Measurements from ENCODE around the gene ATXN10. TPM values are rescaled to one million over a fixed set of nuclear protein-coding genes. Genes with fewer than 3 reads are reported as not detected.

ATXN10 gene
- polyA plus RNA-seq, 2 donors = 23.1 to 82.7 TPM

- Histone ChIP-seq H3K27me3 (ENCODE audit: control insufficient read depth in 1 of 2, insufficient read depth in 2 of 2, low read length in 2 of 2) (no peaks in the 10 kb centered on the region), H3K9me3 (ENCODE audit: control insufficient read depth in 2 of 2, insufficient read depth in 1 of 2, low read depth in 1 of 2, low read length in 1 of 2) (no peaks in the 10 kb centered on the region), H3K36me3 (ENCODE audit: control insufficient read depth in 2 of 2, insufficient read depth in 2 of 2, low read length in 1 of 2) (peaks cover 2% of the 10 kb centered on the region in 2 donors), H3K4me1 (ENCODE audit: control insufficient read depth in 2 of 2, insufficient read depth in 2 of 2, low read length in 1 of 2) (peaks cover 0 to 5% of the 10 kb centered on the region in 2 donors), H3K27ac (ENCODE audit: low read depth in 2 of 2, low read length in 1 of 2) (peak overlapping the region; percentile 3 to 71), H3K4me3 (ENCODE audit: low read depth in 1 of 2, low read length in 2 of 2) (no peak overlapping the region)
- 55 to 69% methylated on average over 8 of the region's 8 CpGs for WGBS, 2 donors
Measured at GRCh38 chr22:45817745-45818423, 146.2 kb downstream of the ATXN10 start.

GRCh38 chr22:45818424-45819085, 146.9 kb downstream of the ATXN10 start:
- no peaks in the 10 kb centered on the region for H3K27me3 ChIP-seq (ENCODE audit: control insufficient read depth in 1 of 2, insufficient read depth in 2 of 2, low read length in 2 of 2)
- WGBS, 2 donors = 58 to 75% methylated on average over 14 of the region's 14 CpGs
- H3K4me3 ChIP-seq (ENCODE audit: low read depth in 1 of 2, low read length in 2 of 2) = no peak overlapping the region
- peaks cover 2% of the 10 kb centered on the region in 2 donors for H3K36me3 ChIP-seq (ENCODE audit: control insufficient read depth in 2 of 2, insufficient read depth in 2 of 2, low read length in 1 of 2)
- H3K4me1 ChIP-seq (ENCODE audit: control insufficient read depth in 2 of 2, insufficient read depth in 2 of 2, low read length in 1 of 2) = peaks cover 0 to 5% of the 10 kb centered on the region in 2 donors
- peak overlapping the region; percentile 70 to 71 for H3K27ac ChIP-seq (ENCODE audit: low read depth in 2 of 2, low read length in 1 of 2)
- H3K9me3 ChIP-seq (ENCODE audit: control insufficient read depth in 2 of 2, insufficient read depth in 1 of 2, low read depth in 1 of 2, low read length in 1 of 2) = no peaks in the 10 kb centered on the region

GRCh38 chr22:45819305-45819704, 147.7 kb downstream of the ATXN10 start:
- H3K36me3 ChIP-seq (ENCODE audit: control insufficient read depth in 2 of 2, insufficient read depth in 2 of 2, low read length in 1 of 2) = peaks cover 2 to 4% of the 10 kb centered on the region in 2 donors
- H3K4me3 ChIP-seq (ENCODE audit: low read depth in 1 of 2, low read length in 2 of 2) = no peak overlapping the region
- H3K27ac ChIP-seq (ENCODE audit: low read depth in 2 of 2, low read length in 1 of 2) = no peak overlapping the region
- H3K4me1 ChIP-seq (ENCODE audit: control insufficient read depth in 2 of 2, insufficient read depth in 2 of 2, low read length in 1 of 2) = peaks cover 0 to 5% of the 10 kb centered on the region in 2 donors
- no peaks in the 10 kb centered on the region for H3K9me3 ChIP-seq (ENCODE audit: control insufficient read depth in 2 of 2, insufficient read depth in 1 of 2, low read depth in 1 of 2, low read length in 1 of 2)
- no peaks in the 10 kb centered on the region for H3K27me3 ChIP-seq (ENCODE audit: control insufficient read depth in 1 of 2, insufficient read depth in 2 of 2, low read length in 2 of 2)
- 93% methylated on average over 5 of the region's 5 CpGs for WGBS, 2 donors

GRCh38 chr22:45823336-45823735, 151.7 kb downstream of the ATXN10 start:
- Histone ChIP-seq H3K27ac (ENCODE audit: low read depth in 2 of 2, low read length in 1 of 2) (no peak overlapping the region), H3K9me3 (ENCODE audit: control insufficient read depth in 2 of 2, insufficient read depth in 1 of 2, low read depth in 1 of 2, low read length in 1 of 2) (no peaks in the 10 kb centered on the region), H3K36me3 (ENCODE audit: control insufficient read depth in 2 of 2, insufficient read depth in 2 of 2, low read length in 1 of 2) (peaks cover 0 to 7% of the 10 kb centered on the region in 2 donors), H3K4me1 (ENCODE audit: control insufficient read depth in 2 of 2, insufficient read depth in 2 of 2, low read length in 1 of 2) (peaks cover 0 to 3% of the 10 kb centered on the region in 2 donors), H3K27me3 (ENCODE audit: control insufficient read depth in 1 of 2, insufficient read depth in 2 of 2, low read length in 2 of 2) (no peaks in the 10 kb centered on the region), H3K4me3 (ENCODE audit: low read depth in 1 of 2, low read length in 2 of 2) (no peak overlapping the region)
- 79 to 88% methylated on average over 6 of the region's 6 CpGs for WGBS, 2 donors

GRCh38 chr22:45826520-45826919, 154.9 kb downstream of the ATXN10 start:
- Histone ChIP-seq H3K4me1 (ENCODE audit: control insufficient read depth in 2 of 2, insufficient read depth in 2 of 2, low read length in 1 of 2) (no peaks in the 10 kb centered on the region), H3K27me3 (ENCODE audit: control insufficient read depth in 1 of 2, insufficient read depth in 2 of 2, low read length in 2 of 2) (no peaks in the 10 kb centered on the region), H3K27ac (ENCODE audit: low read depth in 2 of 2, low read length in 1 of 2) (no peak overlapping the region), H3K36me3 (ENCODE audit: control insufficient read depth in 2 of 2, insufficient read depth in 2 of 2, low read length in 1 of 2) (peaks cover 0 to 5% of the 10 kb centered on the region in 2 donors), H3K4me3 (ENCODE audit: low read depth in 1 of 2, low read length in 2 of 2) (no peak overlapping the region), H3K9me3 (ENCODE audit: control insufficient read depth in 2 of 2, insufficient read depth in 1 of 2, low read depth in 1 of 2, low read length in 1 of 2) (no peaks in the 10 kb centered on the region)
- WGBS, 2 donors = 51 to 66% methylated on average over 2 of the region's 2 CpGs

- no peak overlapping the region for H3K27ac ChIP-seq (ENCODE audit: low read depth in 2 of 2, low read length in 1 of 2)
- no peaks in the 10 kb centered on the region for H3K27me3 ChIP-seq (ENCODE audit: control insufficient read depth in 1 of 2, insufficient read depth in 2 of 2, low read length in 2 of 2)
- H3K4me3 ChIP-seq (ENCODE audit: low read depth in 1 of 2, low read length in 2 of 2) = no peak overlapping the region
- H3K4me1 ChIP-seq (ENCODE audit: control insufficient read depth in 2 of 2, insufficient read depth in 2 of 2, low read length in 1 of 2) = peaks cover 0 to 5% of the 10 kb centered on the region in 2 donors
- no peaks in the 10 kb centered on the region for H3K9me3 ChIP-seq (ENCODE audit: control insufficient read depth in 2 of 2, insufficient read depth in 1 of 2, low read depth in 1 of 2, low read length in 1 of 2)
- H3K36me3 ChIP-seq (ENCODE audit: control insufficient read depth in 2 of 2, insufficient read depth in 2 of 2, low read length in 1 of 2) = peaks cover 0 to 5% of the 10 kb centered on the region in 2 donors
- WGBS, 2 donors = 99 to 100% methylated on average over 1 of the region's 1 CpG
Measured at GRCh38 chr22:45828841-45829240, 157.2 kb downstream of the ATXN10 start.

GRCh38 chr22:45830531-45831245, 159.1 kb downstream of the ATXN10 start:
- H3K9me3 ChIP-seq (ENCODE audit: control insufficient read depth in 2 of 2, insufficient read depth in 1 of 2, low read depth in 1 of 2, low read length in 1 of 2) = no peaks in the 10 kb centered on the region
- H3K36me3 ChIP-seq (ENCODE audit: control insufficient read depth in 2 of 2, insufficient read depth in 2 of 2, low read length in 1 of 2) = peaks cover 0 to 3% of the 10 kb centered on the region in 2 donors
- no peak overlapping the region for H3K4me3 ChIP-seq (ENCODE audit: low read depth in 1 of 2, low read length in 2 of 2)
- H3K27ac ChIP-seq (ENCODE audit: low read depth in 2 of 2, low read length in 1 of 2) = no peak overlapping the region
- H3K27me3 ChIP-seq (ENCODE audit: control insufficient read depth in 1 of 2, insufficient read depth in 2 of 2, low read length in 2 of 2) = no peaks in the 10 kb centered on the region
- 76 to 82% methylated on average over 3 of the region's 3 CpGs for WGBS, 2 donors
- H3K4me1 ChIP-seq (ENCODE audit: control insufficient read depth in 2 of 2, insufficient read depth in 2 of 2, low read length in 1 of 2) = peaks cover 0 to 5% of the 10 kb centered on the region in 2 donors

GRCh38 chr22:45831394-45831793, 159.8 kb downstream of the ATXN10 start:
- 86 to 87% methylated on average over 2 of the region's 2 CpGs for WGBS, 2 donors
- peak overlapping the region in 1 of 2 donors; percentile 72 for H3K27ac ChIP-seq (ENCODE audit: low read depth in 2 of 2, low read length in 1 of 2)

GRCh38 chr22:45832180-45832579, 160.5 kb downstream of the ATXN10 start:
- no peaks in the 10 kb centered on the region for H3K27me3 ChIP-seq (ENCODE audit: control insufficient read depth in 1 of 2, insufficient read depth in 2 of 2, low read length in 2 of 2)
- H3K36me3 ChIP-seq (ENCODE audit: control insufficient read depth in 2 of 2, insufficient read depth in 2 of 2, low read length in 1 of 2) = peaks cover 0 to 3% of the 10 kb centered on the region in 2 donors
- 72 to 78% methylated on average over 2 of the region's 2 CpGs for WGBS, 2 donors
- peaks cover 0 to 5% of the 10 kb centered on the region in 2 donors for H3K4me1 ChIP-seq (ENCODE audit: control insufficient read depth in 2 of 2, insufficient read depth in 2 of 2, low read length in 1 of 2)
- H3K4me3 ChIP-seq (ENCODE audit: low read depth in 1 of 2, low read length in 2 of 2) = no peak overlapping the region
- H3K9me3 ChIP-seq (ENCODE audit: control insufficient read depth in 2 of 2, insufficient read depth in 1 of 2, low read depth in 1 of 2, low read length in 1 of 2) = no peaks in the 10 kb centered on the region
- peak overlapping the region; percentile 40 to 72 for H3K27ac ChIP-seq (ENCODE audit: low read depth in 2 of 2, low read length in 1 of 2)

More at GRCh38 chr22:45831394-45831793, 159.8 kb downstream of the ATXN10 start:
- Histone ChIP-seq H3K9me3 (ENCODE audit: control insufficient read depth in 2 of 2, insufficient read depth in 1 of 2, low read depth in 1 of 2, low read length in 1 of 2) (no peaks in the 10 kb centered on the region), H3K27me3 (ENCODE audit: control insufficient read depth in 1 of 2, insufficient read depth in 2 of 2, low read length in 2 of 2) (no peaks in the 10 kb centered on the region), H3K4me1 (ENCODE audit: control insufficient read depth in 2 of 2, insufficient read depth in 2 of 2, low read length in 1 of 2) (peaks cover 0 to 5% of the 10 kb centered on the region in 2 donors), H3K4me3 (ENCODE audit: low read depth in 1 of 2, low read length in 2 of 2) (no peak overlapping the region), H3K36me3 (ENCODE audit: control insufficient read depth in 2 of 2, insufficient read depth in 2 of 2, low read length in 1 of 2) (peaks cover 0 to 3% of the 10 kb centered on the region in 2 donors)

All from esophagus (tissue), 2 donors.